Naive thymus-derived CD8-positive, alpha-beta T cell (primary cell): Measurements from ENCODE around the gene TMCO1. TPM values are rescaled to one million over a fixed set of nuclear protein-coding genes. Genes with fewer than 3 reads are reported as not detected.
A peak's percentile ranks its signal among the peaks of the same experiment; 100 is the strongest.
"Not testable (repeated sequence)": the region's sequence is repeated elsewhere in the genome, so short reads cannot be mapped to it uniquely, and the experiment has no call there.

Experiments
- ATAC-seq, 2 donors: fragments of 150-1000 bp; cut with Tn5 transposase in 1 of 2; sonication (Bioruptor Pico), chemical (Tn5 transposase) in 1 of 2; 1 replicate in 1 of 2; 2 replicates in 1 of 2; pipeline ENCODE4 v1.10.0; 2021; ENCODE audit warnings: mild to moderate bottlenecking in 2 of 2, moderate library complexity in 2 of 2
- POLR2A ChIA-PET: fragments of 350-600 bp; sonication (Branson Sonifier 250); formaldehyde crosslinking; loops from one replicate; lab custom pipeline; 2021; ENCODE audit warnings: antibody characterized with exemption; lab: Charles Lee
- DNase-seq, 10 donors: peaks; one replicate each; pipeline versions ENCODE4 v3.0.0 to v3.0.0-alpha.2; 2020 to 2022
- H3K27ac Mint-ChIP-seq, 10 donors: one replicate each; pipeline ENCODE4 v1.8.0; 2020 to 2022; ENCODE audit warnings: mild to moderate bottlenecking in 10 of 10, mixed read lengths in 10 of 10, moderate library complexity in 4 of 10, inconsistent platforms in 1 of 10
- H3K27me3 Mint-ChIP-seq, 5 donors: one replicate each; pipeline ENCODE4 v1.8.0; 2021 to 2022; ENCODE audit warnings: mixed read lengths in 5 of 5
- H3K36me3 Mint-ChIP-seq, 3 donors: one replicate each; pipeline ENCODE4 v1.8.0; 2020 to 2022; ENCODE audit warnings: mixed read lengths in 3 of 3, mild to moderate bottlenecking in 2 of 3, inconsistent platforms in 1 of 3
- H3K4me1 Mint-ChIP-seq, 4 donors: one replicate each; pipeline ENCODE4 v1.8.0; 2021 to 2022; ENCODE audit warnings: mixed read lengths in 4 of 4
- H3K4me3 Mint-ChIP-seq, 10 donors: one replicate each; pipeline ENCODE4 v1.8.0; 2020 to 2022; ENCODE audit warnings: mild to moderate bottlenecking in 10 of 10, mixed read lengths in 10 of 10, moderate library complexity in 6 of 10, inconsistent platforms in 1 of 10
- H3K9me3 Mint-ChIP-seq, 9 donors: one replicate each; pipeline ENCODE4 v1.8.0; 2020 to 2022; ENCODE audit warnings: mixed read lengths in 9 of 9, mild to moderate bottlenecking in 3 of 9, inconsistent platforms in 1 of 9, moderate library complexity in 1 of 9
- polyA plus RNA-seq, 3 donors: library from polyadenylated mRNA; unstranded; fragments of 300-500 nt; fragmentation: Illumina TruSeq; gene quantifications; one replicate each; pipeline ENCODE4 v1.2.3, GENCODE V29; 2021
- total RNA-seq, 8 experiments: library from RNA in 2 of 8; stranded (reverse) in 2 of 8; gene quantifications; one replicate each; pipeline ENCODE4 v1.2.3 and lab custom pipeline; 2021 to 2026

Gene TMCO1
- total and polyA plus RNA-seq, 5 experiments from 2014 or later = 54.4 to 126 (median 92.3) TPM

DNA sequence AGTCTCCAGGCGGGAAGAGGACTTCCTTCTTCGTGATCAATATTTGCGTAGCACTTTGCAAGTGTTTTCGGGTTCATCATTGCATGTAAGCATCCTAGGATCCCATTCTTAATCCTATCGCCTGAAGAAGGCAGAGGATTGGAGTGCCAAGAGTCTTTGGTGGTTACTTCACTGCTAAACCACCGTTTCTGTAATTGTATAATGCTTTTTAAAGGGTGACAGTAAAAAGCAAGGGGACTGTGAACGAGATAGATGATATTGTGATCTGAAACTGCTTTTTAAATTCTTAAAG, 70.0 kb downstream of the TMCO1 start:
- ATAC-seq (no peak), DNase-seq (no peak)
- H3K9me3 Mint-ChIP-seq = no peaks in the 10 kb centered on the region
- POLR2A ChIA-PET = interaction anchor here (0.6 to 3.6 kb wide), 6 partner anchors 13 to 209 kb away, joined by 3 to 32 read pairs (median 6); partner anchors contain the start of genes MGST3 and TMCO1
- H3K4me3 Mint-ChIP-seq = peak overlapping the region; percentile 92 to 100 (median 98)
- H3K4me1 Mint-ChIP-seq = peaks cover 13 to 38% (median 32%) of the 10 kb centered on the region in 4 donors
- no peaks in the 10 kb centered on the region for H3K27me3 Mint-ChIP-seq
- peaks cover 4 to 17% (median 9%) of the 10 kb centered on the region in 3 donors for H3K36me3 Mint-ChIP-seq
- peak overlapping the region; percentile 93 to 99 (median 97) for H3K27ac Mint-ChIP-seq

DNA sequence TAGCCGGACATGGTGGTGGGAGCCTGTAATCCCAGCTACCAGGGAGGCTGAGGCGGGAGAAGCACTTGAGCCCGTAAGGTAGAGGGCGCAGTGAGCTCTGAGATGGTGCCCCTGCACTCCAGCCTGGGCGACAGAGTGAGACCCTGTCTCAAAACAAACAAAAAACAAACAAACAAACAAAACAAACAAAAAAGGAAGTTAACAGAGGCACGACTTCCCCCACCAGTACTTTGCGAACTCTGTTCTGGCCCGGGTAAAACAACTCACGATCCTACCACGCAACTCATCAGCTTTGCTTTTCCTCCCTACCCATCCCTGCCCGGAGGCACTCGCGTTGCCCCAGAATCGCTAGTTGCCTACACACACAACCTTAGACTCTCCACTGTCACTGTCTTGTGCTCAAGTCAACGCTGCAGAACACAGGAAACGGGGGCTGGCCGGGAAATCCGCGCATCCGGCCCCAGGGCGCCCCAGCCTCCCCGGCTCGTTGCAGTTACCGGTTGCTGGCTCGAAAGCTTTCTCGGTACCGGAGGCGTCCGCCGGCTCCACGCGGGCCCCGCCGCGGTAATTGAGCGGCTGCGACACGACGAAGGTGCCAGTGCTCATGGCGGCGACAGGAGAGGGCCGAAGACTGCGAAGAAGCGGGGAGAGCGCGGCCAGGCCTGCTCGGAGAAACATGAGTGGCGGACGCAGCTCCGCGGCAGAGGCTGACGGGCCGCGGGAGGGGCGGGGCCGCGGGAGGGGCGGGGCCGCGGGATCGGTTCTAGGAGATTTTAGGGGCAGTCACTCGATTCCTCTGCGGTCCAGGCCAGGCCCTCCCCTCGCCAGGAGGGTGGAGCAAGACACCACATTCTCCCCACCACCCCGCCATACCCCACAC, 70.5 kb downstream of the TMCO1 start, which contains the start of gene ALDH9A1:
TSS of gene ALDH9A1 (minus strand) at position 682 of the 880 bp plus-strand sequence. CDS start at position 678, 4 bp downstream.
- POLR2A ChIA-PET = interaction anchor here (0.6 to 3.6 kb wide), 9 partner anchors 11 to 209 kb away, joined by 3 to 32 read pairs (median 4); partner anchors contain the start of genes MGST3 and TMCO1
- Mint-ChIP-seq H3K4me3 (peak within 1 kb of the TSS; percentile 92 to 100 (median 98)), H3K27ac (peak within 1 kb of the TSS; percentile 93 to 99 (median 97)), H3K36me3 (peaks cover 4 to 23% (median 14%) of the 10 kb centered on the region in 3 donors), H3K9me3 (no peaks in the 10 kb centered on the region), H3K27me3 (no peaks in the 10 kb centered on the region), H3K4me1 (peaks cover 13 to 39% (median 32%) of the 10 kb centered on the region in 4 donors)
- DNase-seq (peak; percentile 74 to 94 (median 83)), ATAC-seq (peak; percentile 90 to 92)

DNA sequence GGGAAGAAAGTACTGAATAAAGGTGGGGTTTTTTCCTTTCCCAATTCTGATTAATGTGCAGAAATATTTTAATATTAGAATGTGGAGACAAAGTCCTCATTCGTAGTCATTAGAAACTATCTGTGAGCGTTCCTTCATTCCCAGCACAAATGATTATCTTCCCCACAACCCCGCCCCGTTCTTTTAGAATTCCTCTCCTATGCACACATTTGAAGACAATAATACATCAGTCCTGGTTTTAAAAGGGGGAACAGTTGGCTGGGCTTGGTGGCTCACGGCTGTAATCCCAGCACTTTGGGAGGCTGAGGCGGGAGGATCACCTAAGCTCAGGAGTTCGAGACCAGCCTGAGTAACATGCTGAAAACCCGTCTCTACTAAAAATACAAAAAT, 71.2 kb downstream of the TMCO1 start:
- peaks cover 4 to 28% (median 15%) of the 10 kb centered on the region in 3 donors for H3K36me3 Mint-ChIP-seq
- H3K27ac Mint-ChIP-seq = peak overlapping the region; percentile 93 to 99 (median 97)
- H3K27me3 Mint-ChIP-seq = no peaks in the 10 kb centered on the region
- peak overlapping the region; percentile 92 to 100 (median 98) for H3K4me3 Mint-ChIP-seq
- DNase-seq (no peak), ATAC-seq (no peak)
- H3K4me1 Mint-ChIP-seq = peaks cover 13 to 40% (median 33%) of the 10 kb centered on the region in 4 donors
- POLR2A ChIA-PET = interaction anchor here (0.8 to 3.6 kb wide), 5 partner anchors 12 to 72 kb away, joined by 3 to 32 read pairs (median 5); partner anchors contain the start of genes MGST3 and TMCO1
- no peaks in the 10 kb centered on the region for H3K9me3 Mint-ChIP-seq

DNA sequence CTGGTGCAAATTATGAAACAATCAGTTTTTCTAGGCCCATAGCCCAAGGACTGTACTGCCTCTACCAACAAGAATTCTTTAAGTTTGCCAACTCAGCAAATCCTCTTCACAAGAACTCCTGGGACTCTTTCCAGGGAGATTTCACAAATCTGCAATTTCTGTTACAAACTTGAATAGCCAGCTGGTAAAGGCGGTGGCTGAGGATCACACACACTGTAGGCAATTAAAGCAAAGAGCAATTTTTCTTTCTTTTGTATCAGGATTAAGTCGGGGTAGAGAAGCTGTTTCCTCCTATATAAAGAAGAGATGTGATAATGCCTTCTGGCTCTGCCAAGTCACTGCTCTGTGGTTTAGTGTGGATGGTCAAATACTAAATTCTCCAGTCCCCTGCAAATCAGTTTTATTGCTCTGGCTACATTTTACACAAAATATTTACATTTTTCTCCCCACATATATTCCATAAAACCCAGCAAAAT, 72.0 kb downstream of the TMCO1 start:
- peak overlapping the region; percentile 67 to 100 (median 94) for H3K4me3 Mint-ChIP-seq
- POLR2A ChIA-PET = interaction anchor here (0.5 to 3.6 kb wide), 4 partner anchors 14 to 73 kb away, joined by 5 to 32 read pairs (median 11); partner anchors contain the start of genes MGST3 and TMCO1
- peaks cover 19 to 48% (median 42%) of the 10 kb centered on the region in 4 donors for H3K4me1 Mint-ChIP-seq
- no peaks in the 10 kb centered on the region for H3K9me3 Mint-ChIP-seq
- ATAC-seq (no peak), DNase-seq (no peak)
- peaks cover 4 to 36% (median 15%) of the 10 kb centered on the region in 3 donors for H3K36me3 Mint-ChIP-seq
- peak overlapping the region in 9 of 10 donors; percentile 19 to 98 (median 77) for H3K27ac Mint-ChIP-seq
- H3K27me3 Mint-ChIP-seq = no peaks in the 10 kb centered on the region

DNA sequence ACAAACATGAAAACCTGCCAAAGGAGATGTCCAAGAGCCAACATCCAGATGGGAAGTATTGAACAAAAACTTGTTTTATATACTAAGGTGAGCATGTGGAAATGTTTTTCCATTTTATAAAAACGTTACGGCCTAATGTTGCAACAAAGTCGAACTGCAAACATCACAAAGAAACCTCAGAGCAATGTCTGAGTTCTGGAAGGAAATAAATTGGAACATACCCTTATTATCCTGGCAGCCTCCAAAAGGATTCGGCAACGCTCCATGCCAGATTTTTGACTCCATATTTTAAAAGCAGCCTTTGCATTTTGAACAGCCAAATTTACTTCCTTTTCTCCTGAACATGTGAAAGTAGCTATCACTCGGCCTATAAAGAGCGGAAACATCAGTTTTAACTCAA, 73.6 kb downstream of the TMCO1 start:
- Mint-ChIP-seq H3K27me3 (no peaks in the 10 kb centered on the region), H3K36me3 (peaks cover 4 to 51% (median 18%) of the 10 kb centered on the region in 3 donors), H3K4me1 (peaks cover 25 to 60% (median 51%) of the 10 kb centered on the region in 4 donors), H3K27ac (peak overlapping the region in 3 of 10 donors; percentile 15 to 78 (median 25)), H3K4me3 (no peak overlapping the region), H3K9me3 (no peaks in the 10 kb centered on the region)
- POLR2A ChIA-PET = interaction anchor here (0.6 to 0.7 kb wide), 2 partner anchors 36 to 100 kb away, joined by 4 to 7 read pairs; no protein-coding TSS in a partner anchor
- ATAC-seq = no peak
- no peak for DNase-seq

DNA sequence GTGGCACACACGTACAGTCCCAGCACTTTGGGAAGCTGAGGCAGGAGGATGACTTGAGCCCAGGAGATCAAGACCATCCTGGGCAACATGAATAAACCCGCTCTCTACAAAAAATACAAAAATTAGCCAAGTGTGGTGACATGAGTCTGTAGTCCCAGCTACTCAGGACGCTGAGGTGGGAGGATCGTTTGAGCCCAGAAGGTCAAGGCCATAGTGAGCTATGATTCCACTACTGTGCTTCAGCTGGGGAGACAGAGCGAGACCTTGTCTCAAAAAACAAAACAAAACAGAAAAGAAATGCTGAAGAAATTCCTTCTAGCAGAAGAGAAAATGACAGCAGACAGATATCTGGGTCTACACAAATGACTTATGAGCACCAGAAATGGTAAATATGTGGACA, 80.6 kb downstream of the TMCO1 start:
- Mint-ChIP-seq H3K9me3 (no peaks in the 10 kb centered on the region), H3K4me1 (peaks cover 33 to 67% (median 66%) of the 10 kb centered on the region in 4 donors), H3K27me3 (no peaks in the 10 kb centered on the region), H3K27ac (peak overlapping the region in 4 of 10 donors; percentile 15 to 70 (median 60)), H3K36me3 (peaks cover 6 to 84% (median 15%) of the 10 kb centered on the region in 3 donors), H3K4me3 (no peak overlapping the region)
- no peak for ATAC-seq
- POLR2A ChIA-PET = no interaction called here
- DNase-seq = no peak

DNA sequence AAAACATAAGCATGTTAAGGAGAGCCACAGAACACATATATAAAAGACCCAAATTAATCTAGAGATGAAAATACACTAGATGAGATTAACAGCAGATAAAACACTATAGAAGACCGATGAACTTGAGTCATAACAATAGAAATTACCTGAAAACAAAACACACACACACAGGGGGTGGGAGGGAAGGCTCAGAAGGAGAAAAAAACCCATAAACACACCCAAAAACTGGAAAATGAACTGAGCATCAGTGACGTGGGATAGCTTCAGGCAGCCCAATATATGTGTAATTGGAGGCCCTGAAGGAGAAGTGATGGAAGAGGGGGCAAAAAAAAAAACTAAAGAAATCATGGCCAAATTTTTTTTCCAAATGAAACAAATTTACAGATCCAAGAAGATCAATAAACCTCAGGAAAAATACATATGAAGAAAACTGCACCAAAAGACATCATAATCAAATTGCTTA, 81.7 kb downstream of the TMCO1 start:
- ATAC-seq = no peak
- Mint-ChIP-seq H3K9me3 (no peaks in the 10 kb centered on the region), H3K36me3 (peaks cover 6 to 86% (median 25%) of the 10 kb centered on the region in 3 donors), H3K4me3 (peak overlapping the region in 4 of 10 donors; percentile 20 to 58 (median 44)), H3K27ac (peak overlapping the region in 8 of 10 donors; percentile 18 to 90 (median 76)), H3K4me1 (peaks cover 31 to 64% (median 62%) of the 10 kb centered on the region in 4 donors), H3K27me3 (no peaks in the 10 kb centered on the region)
- POLR2A ChIA-PET = no interaction called here
- DNase-seq = no peak

DNA sequence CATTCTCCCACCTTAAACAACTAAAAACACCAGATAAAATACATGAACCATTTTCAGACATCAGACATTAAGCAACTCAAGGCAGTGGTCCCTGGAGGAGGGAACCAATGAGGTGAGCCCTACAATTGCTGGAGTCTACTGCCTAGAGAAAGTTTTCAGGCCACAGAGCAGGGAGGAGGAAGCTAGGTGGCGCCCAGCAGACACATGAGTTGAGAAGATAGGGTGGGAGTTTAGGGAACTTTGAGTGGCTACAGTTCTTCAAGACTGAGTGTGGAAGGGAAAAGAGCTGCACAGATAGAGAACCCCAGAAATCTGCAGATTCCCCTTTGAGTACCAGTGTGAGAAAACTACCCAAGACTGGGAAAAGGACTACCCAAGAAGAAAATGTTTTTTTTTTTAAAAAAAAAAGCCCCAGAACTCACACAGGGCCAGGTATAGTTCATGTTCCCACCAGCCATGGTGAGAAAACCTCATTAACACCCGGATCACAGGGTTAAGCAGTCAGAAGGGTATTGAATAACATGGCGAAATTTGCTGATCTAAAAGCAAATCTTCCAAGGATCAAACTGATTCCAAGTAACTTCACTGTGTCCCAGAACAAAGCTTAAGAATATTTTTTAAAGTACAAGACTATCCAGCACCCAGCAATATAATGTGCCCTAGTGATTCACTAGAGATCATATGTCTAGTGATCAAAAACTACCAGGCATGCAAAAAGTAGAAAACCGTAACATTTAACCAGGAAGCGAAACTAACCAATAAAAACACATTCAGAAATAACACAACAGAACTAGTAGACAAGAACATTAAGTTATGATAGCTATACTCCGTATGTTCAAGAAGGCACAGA, 82.3 kb downstream of the TMCO1 start:
- Mint-ChIP-seq H3K4me3 (peak overlapping the region in 8 of 10 donors; percentile 25 to 59 (median 44)), H3K36me3 (peaks cover 6 to 86% (median 30%) of the 10 kb centered on the region in 3 donors), H3K4me1 (peaks cover 25 to 58% (median 56%) of the 10 kb centered on the region in 4 donors), H3K27me3 (no peaks in the 10 kb centered on the region), H3K27ac (peak overlapping the region in 8 of 10 donors; percentile 21 to 90 (median 76)), H3K9me3 (no peaks in the 10 kb centered on the region)
- ATAC-seq (peak in 1 of 2 donors; percentile 30), DNase-seq (no peak)
- POLR2A ChIA-PET = interaction anchor here (1.1 kb wide), 2 partner anchors 12 kb away, joined by 3 read pairs; partner anchors contain the start of gene ALDH9A1

DNA sequence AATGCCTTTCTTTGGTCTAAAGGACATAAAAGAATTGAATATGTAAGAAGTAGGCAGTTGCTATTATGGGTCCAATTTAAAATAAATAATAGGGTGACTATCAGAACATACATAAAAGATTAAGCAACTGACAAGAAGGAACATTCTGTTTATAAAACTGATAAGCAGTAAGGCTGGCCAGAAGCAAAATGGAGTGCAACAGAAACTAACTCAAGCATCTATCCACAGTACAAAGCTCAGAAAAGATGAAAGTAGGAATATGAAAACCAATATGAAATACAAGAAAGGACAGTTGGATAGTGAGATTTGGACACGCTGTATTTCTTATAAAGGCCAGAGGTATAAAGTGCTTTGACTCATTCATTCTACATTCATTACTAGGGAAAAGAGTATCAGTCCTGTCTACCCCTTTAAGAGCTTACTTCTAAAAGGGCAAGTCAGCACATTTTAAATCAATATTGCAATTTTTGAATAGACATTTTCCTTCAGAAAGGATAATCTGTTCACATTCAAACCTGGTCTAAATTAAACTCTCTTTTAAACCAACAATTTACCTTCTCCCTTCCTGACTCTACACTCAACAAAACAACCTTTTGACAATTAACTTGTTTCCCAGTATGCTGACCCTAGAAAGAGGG, 84.7 kb downstream of the TMCO1 start:
- no peak overlapping the region for H3K4me3 Mint-ChIP-seq
- H3K4me1 Mint-ChIP-seq = peaks cover 21 to 60% (median 52%) of the 10 kb centered on the region in 4 donors

DNA sequence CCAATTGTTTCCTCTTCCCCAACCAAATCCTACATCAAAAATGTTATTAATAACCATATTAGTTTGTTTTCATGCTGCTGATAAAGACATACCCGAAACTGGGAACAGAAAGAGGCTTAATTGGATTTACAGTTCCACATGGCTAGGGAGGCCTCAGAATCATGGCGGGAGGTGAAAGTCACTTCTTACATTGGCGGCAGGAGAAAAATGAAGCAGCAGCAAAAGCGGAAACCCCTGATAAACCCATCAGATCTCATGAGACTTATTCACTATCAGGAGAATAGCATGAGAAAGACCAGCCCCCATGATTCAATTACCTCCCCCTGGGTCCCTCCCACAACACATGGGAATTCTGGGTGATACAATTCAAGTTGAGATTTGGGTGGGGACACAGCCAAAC, 87.9 kb downstream of the TMCO1 start:
- H3K4me1 Mint-ChIP-seq = peaks cover 16 to 44% (median 35%) of the 10 kb centered on the region in 4 donors
- peak overlapping the region in 7 of 10 donors; percentile 9 to 89 (median 70) for H3K27ac Mint-ChIP-seq
- DNase-seq, H3K9me3 Mint-ChIP-seq, POLR2A ChIA-PET, H3K4me3 Mint-ChIP-seq, H3K27me3 Mint-ChIP-seq, ATAC-seq: not testable (repeated sequence)
- peaks cover 21 to 88% (median 51%) of the 10 kb centered on the region in 3 donors for H3K36me3 Mint-ChIP-seq

More for the DNA sequence above, 84.7 kb downstream of the TMCO1 start:
- POLR2A ChIA-PET = no interaction called here
- DNase-seq (no peak), ATAC-seq (no peak)
- Mint-ChIP-seq H3K27me3 (no peaks in the 10 kb centered on the region), H3K36me3 (peaks cover 12 to 92% (median 43%) of the 10 kb centered on the region in 3 donors), H3K9me3 (no peaks in the 10 kb centered on the region), H3K27ac (peak overlapping the region in 7 of 10 donors; percentile 12 to 70 (median 62))

DNA sequence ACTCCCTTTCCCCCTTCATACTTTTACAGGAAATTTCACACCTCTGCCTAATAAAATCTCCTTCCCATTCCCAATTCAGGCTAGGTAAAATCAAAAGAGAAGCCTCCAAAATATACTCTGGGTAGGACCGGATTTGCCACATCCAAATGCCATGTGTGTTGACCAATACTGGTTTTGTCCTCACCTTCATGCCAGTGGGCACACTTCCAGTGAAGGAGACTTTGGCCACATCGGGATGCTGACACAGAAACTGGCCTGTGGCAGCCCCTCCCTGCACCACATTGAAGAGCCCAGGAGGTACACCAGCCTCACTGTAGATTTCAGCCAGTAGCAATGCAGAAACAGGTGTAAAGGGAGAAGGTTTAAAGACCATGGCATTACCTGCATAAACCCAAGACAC, 88.4 kb downstream of the TMCO1 start:
- Mint-ChIP-seq H3K27me3 (no peaks in the 10 kb centered on the region), H3K9me3 (no peaks in the 10 kb centered on the region), H3K36me3 (peaks cover 25 to 88% (median 54%) of the 10 kb centered on the region in 3 donors), H3K4me1 (peaks cover 14 to 42% (median 30%) of the 10 kb centered on the region in 4 donors), H3K27ac (peak overlapping the region; percentile 16 to 89 (median 72)), H3K4me3 (no peak overlapping the region)
- POLR2A ChIA-PET = no interaction called here
- ATAC-seq = no peak
- DNase-seq = no peak
